T-cell (primary cell): ENCODE data around the gene TMEM255B. TPM values are rescaled to one million over a fixed set of nuclear protein-coding genes. Genes with fewer than 3 reads are reported as not detected.

ENCODE experiments used
- ATAC-seq, 4 experiments: fragments of 200-7000 bp in 3 of 4; fragments of 150-1000 bp in 1 of 4; cut with Tn5 transposase; replicated peaks in 1 of 4; 1 replicate in 3 of 4; 2 replicates in 1 of 4; pipeline ENCODE4 v1.10.0; 2021; ENCODE audit warnings: moderate library complexity in 3 of 4, mild to moderate bottlenecking in 2 of 4, moderate number of reproducible peaks in 1 of 4
- CTCF ChIA-PET, 2 donors: fragments of 300-600 bp; sonication (Branson Sonifier 250); formaldehyde crosslinking; loops; one replicate each; lab custom pipeline; 2022; ENCODE audit warnings: antibody characterized with exemption in 2 of 2; lab: Charles Lee
- POLR2A ChIA-PET, 2 donors: fragments of 300-600 bp; sonication (Branson Sonifier 250); formaldehyde crosslinking; loops; one replicate each; lab custom pipeline; 2022; ENCODE audit warnings: antibody characterized with exemption in 2 of 2; lab: Charles Lee
- DNase-seq, 35 experiments: peaks; one replicate each; pipeline versions ENCODE4 v3.0.0 to v3.0.0-alpha.2; 2013 to 2023
- H3K27ac ChIP-seq: one replicate; pipeline ENCODE4 v1.5.1; 2013; ENCODE audit warnings: low read length
- H3K27me3 ChIP-seq, 2 experiments: replicated peaks in 1 of 2; 1 replicate in 1 of 2; 2 replicates in 1 of 2; pipeline versions ENCODE4 v1.6.1 to v1.7.0; 2013; ENCODE audit warnings: low read length in 1 of 2, mixed read lengths in 1 of 2; ENCODE audit not compliant: control insufficient read depth in 2 of 2, insufficient read depth in 2 of 2; ENCODE audit errors: extremely low read depth in 1 of 2
- H3K36me3 ChIP-seq, 2 donors: 1 replicate in 1 of 2; 2 replicates in 1 of 2; pipeline versions ENCODE4 v1.6.1 to v1.7.0; 2013; ENCODE audit warnings: low read length in 1 of 2; ENCODE audit not compliant: control insufficient read depth in 2 of 2, insufficient read depth in 1 of 2; ENCODE audit errors: extremely low read depth in 1 of 2
- H3K4me1 ChIP-seq, 2 experiments: 1 replicate in 1 of 2; 2 replicates in 1 of 2; pipeline versions ENCODE4 v1.6.1 to v1.7.0; 2013; ENCODE audit warnings: low read length in 2 of 2, mixed read lengths in 1 of 2; ENCODE audit not compliant: insufficient read depth in 2 of 2, control insufficient read depth in 1 of 2; ENCODE audit errors: extremely low read depth in 1 of 2
- H3K4me3 ChIP-seq, 2 donors: 1 replicate in 1 of 2; 2 replicates in 1 of 2; pipeline versions ENCODE4 v1.5.1 to v1.7.0; 2013; ENCODE audit warnings: mild to moderate bottlenecking in 2 of 2, low read length in 1 of 2, moderate library complexity in 1 of 2; ENCODE audit not compliant: control insufficient read depth in 1 of 2; ENCODE audit errors: extremely low read depth in 1 of 2
- H3K9me3 ChIP-seq: 2 replicates; pipeline ENCODE4 v1.7.0; 2013
- H3K27ac Mint-ChIP-seq, 2 donors: one replicate each; pipeline ENCODE4 v1.8.0; 2020 to 2021; ENCODE audit warnings: mild to moderate bottlenecking in 2 of 2, mixed read lengths in 2 of 2
- H3K27me3 Mint-ChIP-seq, 2 donors: one replicate each; pipeline ENCODE4 v1.8.0; 2021 to 2022; ENCODE audit warnings: mixed read lengths in 2 of 2
- H3K36me3 Mint-ChIP-seq: one replicate; pipeline ENCODE4 v1.8.0; 2021; ENCODE audit warnings: mixed read lengths
- H3K4me1 Mint-ChIP-seq, 3 donors: one replicate each; pipeline ENCODE4 v1.8.0; 2020 to 2022; ENCODE audit warnings: mixed read lengths in 3 of 3, mild to moderate bottlenecking in 1 of 3
- H3K4me3 Mint-ChIP-seq, 3 donors: one replicate each; pipeline ENCODE4 v1.8.0; 2020 to 2022; ENCODE audit warnings: mild to moderate bottlenecking in 3 of 3, mixed read lengths in 3 of 3, moderate library complexity in 3 of 3
- H3K9me3 Mint-ChIP-seq, 3 donors: one replicate each; pipeline ENCODE4 v1.8.0; 2020 to 2022; ENCODE audit warnings: mixed read lengths in 3 of 3
- WGBS: methylation state at CpG from one replicate; pipeline ENCODE4 v1.1.5; 2013; ENCODE audit warnings: missing lambda C conversion rate; ENCODE audit not compliant: insufficient coverage; 5-methylcytosine and 5-hydroxymethylcytosine counted together
- total RNA-seq, 35 experiments: library from RNA in 6 of 35; stranded (reverse) in 6 of 35; fragments of 120-200 nt in 1 of 35; gene quantifications; one replicate each; pipeline versions ENCODE4 v1.2.1 to v1.2.4 and lab custom pipeline; 2013 to 2026

The TMEM255B gene
- total RNA-seq, 5 donors from 2014 or later (not counting 1 experiment from before 2014, with no cell fraction given), result 0.76 to 1.2 (median 0.89) TPM

- ChIA-PET CTCF (no interaction called here), POLR2A (no interaction called here)
- Histone ChIP-seq H3K4me3 (no peak overlapping the region), H3K36me3 (no peaks in the 10 kb centered on the region), H3K27me3 (peaks cover 0 to 41% of the 10 kb centered on the region in 2 experiments), H3K4me1 (no peaks in the 10 kb centered on the region), H3K27ac (no peak overlapping the region), H3K9me3 (no peaks in the 10 kb centered on the region)
- ATAC-seq (no peak), DNase-seq (no peak)
- Mint-ChIP-seq H3K27me3 (peaks cover 14 to 27% of the 10 kb centered on the region in 2 donors), H3K4me1 (peaks cover 0 to 6% (median 3%) of the 10 kb centered on the region in 3 donors), H3K36me3 (no peaks in the 10 kb centered on the region), H3K9me3 (peaks cover 4 to 11% (median 7%) of the 10 kb centered on the region in 3 donors), H3K27ac (no peak overlapping the region), H3K4me3 (no peak overlapping the region)
- WGBS, result 80% methylated on average over 9 of the region's 9 CpGs
Observed at GRCh38 chr13:113774177-113775107, 15.4 kb downstream of the TMEM255B start.

- Histone ChIP-seq H3K36me3 (no peaks in the 10 kb centered on the region), H3K9me3 (no peaks in the 10 kb centered on the region), H3K27me3 (peaks cover 0 to 41% of the 10 kb centered on the region in 2 experiments), H3K27ac (no peak overlapping the region), H3K4me1 (no peaks in the 10 kb centered on the region), H3K4me3 (no peak overlapping the region)
- 88% methylated on average over 19 of the region's 28 CpGs for WGBS
- ChIA-PET CTCF (no interaction called here), POLR2A (no interaction called here)
- DNase-seq (no peak), ATAC-seq (no peak)
- Mint-ChIP-seq H3K4me3 (no peak overlapping the region), H3K36me3 (no peaks in the 10 kb centered on the region), H3K4me1 (peaks cover 0 to 6% (median 3%) of the 10 kb centered on the region in 3 donors), H3K27ac (no peak overlapping the region), H3K27me3 (peaks cover 15 to 28% of the 10 kb centered on the region in 2 donors), H3K9me3 (peaks cover 4 to 11% (median 7%) of the 10 kb centered on the region in 3 donors)
Observed at GRCh38 chr13:113775451-113776145, 16.6 kb downstream of the TMEM255B start.

DNA sequence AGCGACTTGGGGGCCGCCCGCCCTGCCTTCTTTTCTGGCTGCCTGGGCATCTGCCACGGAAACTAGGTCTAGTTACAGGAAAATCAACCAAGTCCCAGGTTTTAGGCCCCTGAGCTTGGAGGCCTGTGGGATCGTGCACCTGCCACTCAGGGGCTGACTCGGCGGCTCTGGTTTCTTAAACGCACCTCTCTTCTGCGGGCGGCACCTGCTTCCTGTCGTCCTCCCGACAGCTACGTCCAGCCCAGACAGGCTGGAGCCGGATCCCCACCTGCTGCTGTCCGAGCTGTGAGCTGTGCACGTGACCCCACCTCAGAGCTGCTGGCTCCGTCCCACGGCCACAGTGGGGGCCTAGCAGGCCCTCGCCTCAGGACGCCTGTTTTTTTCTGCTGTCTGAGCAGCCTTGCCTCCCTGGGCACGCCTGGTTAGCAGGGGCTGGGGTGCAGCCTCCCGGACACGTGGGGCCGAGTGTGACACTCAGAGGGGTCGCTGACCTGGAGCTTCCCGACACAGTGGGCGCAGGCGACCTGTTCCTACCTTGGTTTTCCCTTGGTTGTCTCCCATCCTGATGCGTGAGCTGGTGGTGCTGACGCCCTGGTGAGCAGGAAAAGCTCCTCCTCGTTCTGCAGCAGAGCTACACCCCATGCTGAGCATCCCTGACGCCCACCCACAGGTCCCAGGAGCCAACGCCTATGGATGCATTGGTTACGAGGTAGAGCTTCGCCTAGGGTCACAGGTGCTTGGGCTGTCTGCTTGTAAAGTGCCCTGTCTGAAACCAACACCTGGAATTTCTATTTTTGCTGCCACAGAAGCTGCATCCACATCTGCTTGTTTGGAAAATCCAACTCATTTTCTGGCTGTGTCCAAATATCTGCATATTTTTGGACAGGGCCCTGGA lies 17.5 kb downstream of the TMEM255B start:
- Histone ChIP-seq H3K36me3 (no peaks in the 10 kb centered on the region), H3K4me1 (no peaks in the 10 kb centered on the region), H3K4me3 (no peak overlapping the region), H3K27me3 (peaks cover 0 to 41% of the 10 kb centered on the region in 2 experiments), H3K9me3 (no peaks in the 10 kb centered on the region), H3K27ac (no peak overlapping the region)
- ChIA-PET POLR2A (no interaction called here), CTCF (no interaction called here)
- DNase-seq (no peak), ATAC-seq (no peak)
- H3K27ac Mint-ChIP-seq, result no peak overlapping the region
- peaks cover 15 to 28% of the 10 kb centered on the region in 2 donors for H3K27me3 Mint-ChIP-seq
- peaks cover 4 to 11% (median 7%) of the 10 kb centered on the region in 3 donors for H3K9me3 Mint-ChIP-seq
- WGBS, result 78% methylated on average over 32 of the region's 35 CpGs
- no peaks in the 10 kb centered on the region for H3K36me3 Mint-ChIP-seq
- peaks cover 0 to 6% (median 3%) of the 10 kb centered on the region in 3 donors for H3K4me1 Mint-ChIP-seq
- no peak overlapping the region for H3K4me3 Mint-ChIP-seq

- ATAC-seq, result no peak
- peaks cover 15 to 28% of the 10 kb centered on the region in 2 donors for H3K27me3 Mint-ChIP-seq
- no peaks in the 10 kb centered on the region for H3K4me1 Mint-ChIP-seq
- DNase-seq, result no peak
- CTCF ChIA-PET, result no interaction called here
- Histone ChIP-seq H3K4me1 (no peaks in the 10 kb centered on the region), H3K36me3 (no peaks in the 10 kb centered on the region), H3K27me3 (peaks cover 0 to 41% of the 10 kb centered on the region in 2 experiments), H3K27ac (no peak overlapping the region), H3K9me3 (no peaks in the 10 kb centered on the region), H3K4me3 (no peak overlapping the region)
- no peak overlapping the region for H3K27ac Mint-ChIP-seq
- H3K9me3 Mint-ChIP-seq, result peaks cover 1 to 2% (median 2%) of the 10 kb centered on the region in 3 donors
- no peaks in the 10 kb centered on the region for H3K36me3 Mint-ChIP-seq
- no peak overlapping the region for H3K4me3 Mint-ChIP-seq
- POLR2A ChIA-PET, result no interaction called here
- 37% methylated on average over 28 of the region's 29 CpGs for WGBS
Observed at GRCh38 chr13:113777311-113778260, 18.6 kb downstream of the TMEM255B start.

GRCh38 chr13:113781571-113781970 lies 22.5 kb downstream of the TMEM255B start:
- Mint-ChIP-seq H3K9me3 (no peaks in the 10 kb centered on the region), H3K4me3 (no peak overlapping the region), H3K27ac (no peak overlapping the region), H3K36me3 (no peaks in the 10 kb centered on the region), H3K27me3 (peaks cover 28 to 36% of the 10 kb centered on the region in 2 donors), H3K4me1 (peaks cover 0 to 2% (median 0%) of the 10 kb centered on the region in 3 donors)
- POLR2A ChIA-PET, result no interaction called here
- CTCF ChIA-PET, result no interaction called here
- Histone ChIP-seq H3K4me3 (no peak overlapping the region), H3K9me3 (no peaks in the 10 kb centered on the region), H3K36me3 (no peaks in the 10 kb centered on the region), H3K27ac (no peak overlapping the region), H3K27me3 (peaks cover 0 to 31% of the 10 kb centered on the region in 2 experiments), H3K4me1 (no peaks in the 10 kb centered on the region)
- ATAC-seq, result no peak
- WGBS, result 100% methylated on average over 1 of the region's 2 CpGs
- DNase-seq, result no peak
